T-helper 1 cell treated with Interleukin-12 subunit alpha and Interleukin-12 subunit beta and Interleukin-4 antibody, amounts not matched to agents 30 ng/mL and 1 ng/mL, for 36 hours (primary cell): ENCODE data around the gene PXMP2. TPM values are rescaled to one million over a fixed set of nuclear protein-coding genes. Genes with fewer than 3 reads are reported as not detected.
"Not testable (repeated sequence)": the region's sequence is repeated elsewhere in the genome, so short reads cannot be mapped to it uniquely, and the experiment has no call there.

Source experiments
- intact Hi-C: fragments of 100-400 bp; cut with micrococcal nuclease; formaldehyde crosslinking; loops from one replicate; pipeline ENCODE4 v1.15.1; 2024
- total RNA-seq: library from RNA; stranded (reverse); gene quantifications from 2 replicates; pipeline ENCODE4 v1.2.3, GENCODE V29; 2022

Gene PXMP2
- total RNA-seq, 1 donor from 2014 or later, result 22.1 TPM

GRCh38 chr12:132747395-132747794 lies 60.0 kb downstream of the PXMP2 start:
- intact Hi-C loops, result no loop called here

- intact Hi-C loops, result no loop called here
Observed at GRCh38 chr12:132747896-132748295, 60.5 kb downstream of the PXMP2 start.

DNA sequence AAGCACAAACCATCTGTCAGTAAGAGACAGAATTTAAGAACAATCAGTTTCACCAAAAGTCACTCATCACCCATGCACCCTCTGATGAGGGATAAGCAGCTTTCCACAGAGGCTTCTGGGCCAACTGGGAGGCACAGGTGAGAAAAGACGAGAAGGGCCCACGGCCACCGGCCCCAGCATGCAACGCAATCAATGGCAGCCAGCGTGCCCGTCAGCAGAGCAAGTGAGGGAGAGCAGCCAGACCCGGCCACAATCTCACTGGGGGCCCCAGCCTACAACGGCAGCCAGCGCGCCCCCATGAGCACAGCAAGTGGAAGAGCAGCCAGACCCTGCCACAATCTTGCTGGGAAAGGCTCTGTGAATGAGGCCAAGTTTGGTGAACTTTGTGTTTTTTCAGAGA lies 60.9 kb downstream of the PXMP2 start:
- intact Hi-C loops, result no loop called here

- intact Hi-C loops, result not testable (repeated sequence)
Observed at GRCh38 chr12:132753670-132754069, 66.3 kb downstream of the PXMP2 start.

- intact Hi-C loops, result no loop called here
Observed at GRCh38 chr12:132754160-132754932, 67.0 kb downstream of the PXMP2 start.

Other genes with a start within 250 kb of the PXMP2 start
- gene FBRSL1, start 197.4 kb upstream of the PXMP2 start, total RNA-seq, result 47.8 and 56.2 TPM in 2 replicates
- not detected in 2 replicates for gene LRCOL1, start 77.0 kb upstream of the PXMP2 start, total RNA-seq
- not detected in 2 replicates for gene P2RX2, start 68.8 kb upstream of the PXMP2 start, total RNA-seq
- gene POLE, start 245 bp upstream of the PXMP2 start, total RNA-seq, result 123 and 124 TPM in 2 replicates
- 57.0 and 59.0 TPM in 2 replicates for gene PGAM5, start 23.3 kb downstream of the PXMP2 start, total RNA-seq
- gene ANKLE2, start 74.2 kb downstream of the PXMP2 start, total RNA-seq, result 103 and 105 TPM in 2 replicates
- gene GOLGA3, start 141.3 kb downstream of the PXMP2 start, total RNA-seq, result 69.8 and 73.5 TPM in 2 replicates
- 94.7 and 98.4 TPM in 2 replicates for gene CHFR, start 200.0 kb downstream of the PXMP2 start, total RNA-seq